Progenitor cell of endocrine pancreas (in vitro differentiated cells): Measurements from ENCODE around the gene PWP2. TPM values are rescaled to one million over a fixed set of nuclear protein-coding genes. Genes with fewer than 3 reads are reported as not detected.

Experiments used
- total RNA-seq: library from RNA; stranded (reverse); gene quantifications from 2 replicates; pipeline ENCODE4 v1.2.1, GENCODE V29; 2021

PWP2 gene
- total RNA-seq, 1 donor from 2014 or later, result 7.0 TPM

Other genes starting within 250 kb of the PWP2 start
- gene AGPAT3, start 242.2 kb upstream of the PWP2 start, total RNA-seq, result 50.5 and 55.2 TPM in 2 replicates
- gene TRAPPC10, start 95.1 kb upstream of the PWP2 start, total RNA-seq, result 40.4 and 42.7 TPM in 2 replicates
- gene GATD3, start 26.3 kb downstream of the PWP2 start, total RNA-seq, result 16.7 and 20.6 TPM in 2 replicates
- 0.87 and 0.91 TPM in 2 replicates for gene ICOSLG, start 133.5 kb downstream of the PWP2 start, total RNA-seq
- gene DNMT3L, start 154.5 kb downstream of the PWP2 start, total RNA-seq, result not detected in 2 replicates
- not detected in 2 replicates for gene AIRE, start 178.5 kb downstream of the PWP2 start, total RNA-seq
- 120 and 132 TPM in 2 replicates for gene PFKL, start 192.7 kb downstream of the PWP2 start, total RNA-seq
- gene CFAP410, start 232.0 kb downstream of the PWP2 start, total RNA-seq, result 32.4 and 32.5 TPM in 2 replicates
- 0.16 and 0.17 TPM in 2 replicates for gene TRPM2, start 246.2 kb downstream of the PWP2 start, total RNA-seq